Liver (tissue), 9 donors: ENCODE results near the gene AMMECR1. TPM values are rescaled to one million over a fixed set of nuclear protein-coding genes. Genes with fewer than 3 reads are reported as not detected.

Source experiments
- DNase-seq: peaks from one replicate; pipeline ENCODE4 v3.0.0-alpha.2; 2017; ENCODE audit warnings: low spot score
- H3K27ac ChIP-seq, 2 donors: one replicate each; pipeline ENCODE4 v1.7.0; 2013; ENCODE audit warnings: inconsistent platforms in 2 of 2, low read length in 2 of 2, control low read depth in 1 of 2, low read depth in 1 of 2, mild to moderate bottlenecking in 1 of 2
- H3K27me3 ChIP-seq, 4 donors: one replicate each; pipeline versions ENCODE4 v1.6.1 to v1.7.0; 2013; ENCODE audit warnings: low read length in 3 of 4, inconsistent platforms in 1 of 4, mild to moderate bottlenecking in 1 of 4, moderate library complexity in 1 of 4; ENCODE audit not compliant: control insufficient read depth in 4 of 4, insufficient read depth in 4 of 4
- H3K36me3 ChIP-seq, 4 donors: one replicate each; pipeline versions ENCODE4 v1.6.1 to v1.7.0; 2013; ENCODE audit warnings: low read length in 3 of 4, mild to moderate bottlenecking in 3 of 4, low read depth in 1 of 4, moderate library complexity in 1 of 4; ENCODE audit not compliant: control insufficient read depth in 4 of 4, insufficient read depth in 3 of 4
- H3K4me1 ChIP-seq, 4 donors: one replicate each; pipeline versions ENCODE4 v1.6.1 to v1.7.0; 2013; ENCODE audit warnings: low read length in 3 of 4, mild to moderate bottlenecking in 3 of 4, moderate library complexity in 1 of 4; ENCODE audit not compliant: control insufficient read depth in 4 of 4, insufficient read depth in 4 of 4
- H3K4me3 ChIP-seq, 3 donors: one replicate each; pipeline versions ENCODE4 v1.6.1 to v1.7.0; 2013; ENCODE audit warnings: low read length in 3 of 3, control low read depth in 1 of 3, low read depth in 1 of 3, mild to moderate bottlenecking in 1 of 3
- H3K9ac ChIP-seq, 2 donors: one replicate each; pipeline ENCODE4 v1.7.0; 2013; ENCODE audit warnings: low read length in 2 of 2, mild to moderate bottlenecking in 2 of 2, moderate library complexity in 2 of 2, control low read depth in 1 of 2, low read depth in 1 of 2
- H3K9me3 ChIP-seq, 4 donors: one replicate each; pipeline versions ENCODE4 v1.6.1 to v1.7.0; 2013; ENCODE audit warnings: low read length in 3 of 4; ENCODE audit not compliant: control insufficient read depth in 4 of 4
- FOXA1 ChIP-seq: IDR thresholded peaks from 2 replicates; pipeline ENCODE4 v1.6.1; 2016; ENCODE audit warnings: antibody characterized with exemption
- GABPA ChIP-seq, 2 donors: IDR thresholded peaks in 1 of 2; conservative IDR thresholded peaks in 1 of 2; 2 replicates each; pipeline ENCODE4 v1.6.1; 2016; ENCODE audit warnings: antibody characterized with exemption in 2 of 2, mild to moderate bottlenecking in 1 of 2, moderate library complexity in 1 of 2
- HNF4A ChIP-seq, 2 donors: conservative IDR thresholded peaks; 2 replicates each; pipeline ENCODE4 v1.6.1; 2016; ENCODE audit warnings: antibody characterized with exemption in 2 of 2, mild to moderate bottlenecking in 2 of 2
- HNF4G ChIP-seq: IDR thresholded peaks from 2 replicates; pipeline ENCODE4 v1.6.1; 2016; ENCODE audit warnings: antibody characterized with exemption
- JUND ChIP-seq, 2 donors: IDR thresholded peaks; 2 replicates each; pipeline ENCODE4 v1.6.1; 2016; ENCODE audit warnings: antibody characterized with exemption in 2 of 2
- NR2F2 ChIP-seq: IDR thresholded peaks from 2 replicates; pipeline ENCODE4 v1.6.1; 2016; ENCODE audit warnings: antibody characterized with exemption
- RAD21 ChIP-seq, 2 donors: IDR thresholded peaks; 2 replicates each; pipeline ENCODE4 v1.6.1; 2016; ENCODE audit warnings: antibody characterized with exemption in 2 of 2, mild to moderate bottlenecking in 2 of 2
- RXRA ChIP-seq, 2 donors: IDR thresholded peaks; 2 replicates each; pipeline ENCODE4 v1.6.1; 2017 to 2018; ENCODE audit warnings: antibody characterized with exemption in 2 of 2, mild to moderate bottlenecking in 1 of 2
- SP1 ChIP-seq: IDR thresholded peaks from 2 replicates; pipeline ENCODE4 v1.6.1; 2018; ENCODE audit warnings: antibody characterized with exemption, mild to moderate bottlenecking
- TAF1 ChIP-seq: conservative IDR thresholded peaks from 2 replicates; pipeline ENCODE4 v1.6.1; 2016; ENCODE audit warnings: antibody characterized with exemption, mild to moderate bottlenecking
- YY1 ChIP-seq: IDR thresholded peaks from 2 replicates; pipeline ENCODE4 v1.6.1; 2016; ENCODE audit warnings: antibody characterized with exemption, mild to moderate bottlenecking
- WGBS: extraction: QIAGEN DNeasy Blood & Tissue Kit; methylation state at CpG from one replicate; pipeline ENCODE4 v1.1.7; 2013; 5-methylcytosine and 5-hydroxymethylcytosine counted together
- polyA plus RNA-seq, 2 donors: library from polyadenylated mRNA; stranded (reverse) in 1 of 2; unstranded in 1 of 2; fragments of 200-250 nt in 1 of 2; fragments of >200 nt in 1 of 2; fragmentation: Nextera tagmentation in 1 of 2; extraction: Ambion mirVana in 1 of 2; gene quantifications; one replicate each; pipeline versions ENCODE4 v1.2.1 to v1.2.3, GENCODE V29; 2013 to 2015
- total RNA-seq, 2 donors: library from RNA; depleted of rRNA; stranded (reverse); fragments of >200 nt; gene quantifications; one replicate each; pipeline ENCODE4 v1.2.3, GENCODE V29; 2014
- TF ChIP-seq, protein P1 (sequence below): IDR thresholded peaks from 2 replicates; pipeline ENCODE4 v1.6.1; 2016; ENCODE audit warnings: antibody characterized with exemption
- TF ChIP-seq, protein P2 (sequence below): IDR thresholded peaks from 2 replicates; pipeline ENCODE4 v1.6.1; 2016; ENCODE audit warnings: antibody characterized with exemption, mild to moderate bottlenecking
- TF ChIP-seq, protein P3 (sequence below): IDR thresholded peaks from 2 replicates; pipeline ENCODE4 v1.6.1; 2016; ENCODE audit warnings: antibody characterized with exemption
- TF ChIP-seq, protein P4 (sequence below): fragments of 150-350 bp; IDR thresholded peaks from 2 replicates; pipeline ENCODE4 v1.5.1; 2017; ENCODE audit warnings: improper control_type of control experiment, low read depth, low read length; ENCODE audit not compliant: missing input control
- TF ChIP-seq, protein P5 (sequence below): IDR thresholded peaks from 2 replicates; pipeline ENCODE4 v1.6.1; 2016; ENCODE audit warnings: antibody characterized with exemption
- donor health status: healthy.
- donor health status: healthy.
- donor health status: healthy.
- donor health status: healthy.
- donor health status: healthy.

Gene AMMECR1
- total and polyA plus RNA-seq, 4 donors, result 1.7 to 30.9 (median 3.6) TPM

DNA sequence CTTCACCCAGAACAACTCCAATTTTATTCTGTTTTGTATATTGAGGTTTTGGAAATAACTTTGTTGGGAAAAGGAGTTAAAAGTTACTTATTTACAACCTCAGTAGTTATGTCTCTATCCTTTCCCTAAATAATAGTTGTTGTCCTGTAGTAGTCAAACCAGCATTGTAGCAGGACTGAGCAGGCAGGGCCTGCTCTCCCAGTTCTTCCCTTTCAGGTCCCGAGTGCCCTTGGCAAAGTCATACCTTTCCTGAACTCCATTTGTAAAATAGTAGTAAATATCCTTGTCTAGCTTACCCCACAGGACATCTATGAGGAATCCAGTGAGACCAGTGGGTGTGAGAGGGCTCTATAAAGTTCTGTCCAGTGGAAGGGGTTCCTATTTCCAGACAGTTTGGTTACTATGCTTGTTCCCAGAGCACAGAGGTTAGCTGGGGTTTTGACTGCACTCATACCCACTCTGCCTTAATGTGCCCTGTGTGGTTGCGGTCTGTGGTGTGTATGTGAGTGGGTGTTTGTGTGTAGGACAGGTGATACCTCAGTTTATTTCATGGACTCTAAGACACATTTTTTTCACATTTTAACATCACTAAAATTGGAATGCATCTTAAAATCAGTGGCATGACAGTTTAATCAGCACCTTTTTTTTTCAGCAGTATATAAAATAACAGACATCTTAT is 136.3 kb downstream of the AMMECR1 start:
- Histone ChIP-seq H3K27ac (no peak overlapping the region), H3K4me3 (no peak overlapping the region), H3K9me3 (no peaks in the 10 kb centered on the region), H3K9ac (no peak overlapping the region), H3K27me3 (no peaks in the 10 kb centered on the region), H3K36me3 (no peaks in the 10 kb centered on the region), H3K4me1 (no peaks in the 10 kb centered on the region)
- TF ChIP-seq, protein P1, sequence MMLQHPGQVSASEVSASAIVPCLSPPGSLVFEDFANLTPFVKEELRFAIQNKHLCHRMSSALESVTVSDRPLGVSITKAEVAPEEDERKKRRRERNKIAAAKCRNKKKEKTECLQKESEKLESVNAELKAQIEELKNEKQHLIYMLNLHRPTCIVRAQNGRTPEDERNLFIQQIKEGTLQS, result no peak
- TF ChIP-seq SP1 (no peak), TAF1 (no peak), FOXA1 (no peak)
- TF ChIP-seq, protein P2, sequence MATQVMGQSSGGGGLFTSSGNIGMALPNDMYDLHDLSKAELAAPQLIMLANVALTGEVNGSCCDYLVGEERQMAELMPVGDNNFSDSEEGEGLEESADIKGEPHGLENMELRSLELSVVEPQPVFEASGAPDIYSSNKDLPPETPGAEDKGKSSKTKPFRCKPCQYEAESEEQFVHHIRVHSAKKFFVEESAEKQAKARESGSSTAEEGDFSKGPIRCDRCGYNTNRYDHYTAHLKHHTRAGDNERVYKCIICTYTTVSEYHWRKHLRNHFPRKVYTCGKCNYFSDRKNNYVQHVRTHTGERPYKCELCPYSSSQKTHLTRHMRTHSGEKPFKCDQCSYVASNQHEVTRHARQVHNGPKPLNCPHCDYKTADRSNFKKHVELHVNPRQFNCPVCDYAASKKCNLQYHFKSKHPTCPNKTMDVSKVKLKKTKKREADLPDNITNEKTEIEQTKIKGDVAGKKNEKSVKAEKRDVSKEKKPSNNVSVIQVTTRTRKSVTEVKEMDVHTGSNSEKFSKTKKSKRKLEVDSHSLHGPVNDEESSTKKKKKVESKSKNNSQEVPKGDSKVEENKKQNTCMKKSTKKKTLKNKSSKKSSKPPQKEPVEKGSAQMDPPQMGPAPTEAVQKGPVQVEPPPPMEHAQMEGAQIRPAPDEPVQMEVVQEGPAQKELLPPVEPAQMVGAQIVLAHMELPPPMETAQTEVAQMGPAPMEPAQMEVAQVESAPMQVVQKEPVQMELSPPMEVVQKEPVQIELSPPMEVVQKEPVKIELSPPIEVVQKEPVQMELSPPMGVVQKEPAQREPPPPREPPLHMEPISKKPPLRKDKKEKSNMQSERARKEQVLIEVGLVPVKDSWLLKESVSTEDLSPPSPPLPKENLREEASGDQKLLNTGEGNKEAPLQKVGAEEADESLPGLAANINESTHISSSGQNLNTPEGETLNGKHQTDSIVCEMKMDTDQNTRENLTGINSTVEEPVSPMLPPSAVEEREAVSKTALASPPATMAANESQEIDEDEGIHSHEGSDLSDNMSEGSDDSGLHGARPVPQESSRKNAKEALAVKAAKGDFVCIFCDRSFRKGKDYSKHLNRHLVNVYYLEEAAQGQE, result no peak
- no peak for DNase-seq
- WGBS, result 95% methylated on average over 2 of the region's 2 CpGs

DNA sequence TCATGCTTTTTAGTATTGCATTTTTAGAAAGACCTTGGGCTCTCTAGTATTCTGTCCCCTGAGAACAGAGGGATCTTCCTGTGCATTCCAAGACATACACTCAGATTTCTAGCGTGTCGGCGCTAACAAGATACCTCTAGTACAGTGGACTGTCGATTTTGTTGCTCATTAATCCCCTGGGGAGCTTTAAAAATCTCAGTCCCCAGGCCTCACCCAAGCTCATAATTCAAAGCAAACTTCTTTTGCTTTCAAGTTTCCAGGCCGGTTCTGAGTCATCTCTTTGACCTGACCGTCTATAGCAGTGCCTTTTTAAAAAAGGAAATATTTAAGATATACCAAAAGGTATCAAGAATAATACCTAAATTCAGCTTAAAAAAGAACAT is 137.0 kb downstream of the AMMECR1 start:
- H3K9ac ChIP-seq, result no peak overlapping the region
- no peaks in the 10 kb centered on the region for H3K9me3 ChIP-seq
- no peak overlapping the region for H3K4me3 ChIP-seq
- no peaks in the 10 kb centered on the region for H3K27me3 ChIP-seq
- TF ChIP-seq RAD21 (IDR thresholded peaks at IDR 0.05), result no peak
- no peak for TF ChIP-seq HNF4A (conservative IDR thresholded peaks at IDR 0.05)
- no peak for TF ChIP-seq GABPA (IDR thresholded peaks at IDR 0.05 in 1 of 2, conservative IDR thresholded peaks at IDR 0.05 in 1 of 2)
- TF ChIP-seq, protein P3, sequence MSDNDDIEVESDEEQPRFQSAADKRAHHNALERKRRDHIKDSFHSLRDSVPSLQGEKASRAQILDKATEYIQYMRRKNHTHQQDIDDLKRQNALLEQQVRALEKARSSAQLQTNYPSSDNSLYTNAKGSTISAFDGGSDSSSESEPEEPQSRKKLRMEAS, result no peak
- TF ChIP-seq NR2F2, result no peak
- no peak for TF ChIP-seq YY1
- TF ChIP-seq, protein P2, result no peak
- no peak for TF ChIP-seq FOXA1
- no peak for TF ChIP-seq HNF4G
- TF ChIP-seq, protein P4, sequence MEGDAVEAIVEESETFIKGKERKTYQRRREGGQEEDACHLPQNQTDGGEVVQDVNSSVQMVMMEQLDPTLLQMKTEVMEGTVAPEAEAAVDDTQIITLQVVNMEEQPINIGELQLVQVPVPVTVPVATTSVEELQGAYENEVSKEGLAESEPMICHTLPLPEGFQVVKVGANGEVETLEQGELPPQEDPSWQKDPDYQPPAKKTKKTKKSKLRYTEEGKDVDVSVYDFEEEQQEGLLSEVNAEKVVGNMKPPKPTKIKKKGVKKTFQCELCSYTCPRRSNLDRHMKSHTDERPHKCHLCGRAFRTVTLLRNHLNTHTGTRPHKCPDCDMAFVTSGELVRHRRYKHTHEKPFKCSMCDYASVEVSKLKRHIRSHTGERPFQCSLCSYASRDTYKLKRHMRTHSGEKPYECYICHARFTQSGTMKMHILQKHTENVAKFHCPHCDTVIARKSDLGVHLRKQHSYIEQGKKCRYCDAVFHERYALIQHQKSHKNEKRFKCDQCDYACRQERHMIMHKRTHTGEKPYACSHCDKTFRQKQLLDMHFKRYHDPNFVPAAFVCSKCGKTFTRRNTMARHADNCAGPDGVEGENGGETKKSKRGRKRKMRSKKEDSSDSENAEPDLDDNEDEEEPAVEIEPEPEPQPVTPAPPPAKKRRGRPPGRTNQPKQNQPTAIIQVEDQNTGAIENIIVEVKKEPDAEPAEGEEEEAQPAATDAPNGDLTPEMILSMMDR, result no peak
- no peak for TF ChIP-seq SP1
- no peak for TF ChIP-seq TAF1
- no peak for TF ChIP-seq JUND (IDR thresholded peaks at IDR 0.05)
- TF ChIP-seq, protein P5, sequence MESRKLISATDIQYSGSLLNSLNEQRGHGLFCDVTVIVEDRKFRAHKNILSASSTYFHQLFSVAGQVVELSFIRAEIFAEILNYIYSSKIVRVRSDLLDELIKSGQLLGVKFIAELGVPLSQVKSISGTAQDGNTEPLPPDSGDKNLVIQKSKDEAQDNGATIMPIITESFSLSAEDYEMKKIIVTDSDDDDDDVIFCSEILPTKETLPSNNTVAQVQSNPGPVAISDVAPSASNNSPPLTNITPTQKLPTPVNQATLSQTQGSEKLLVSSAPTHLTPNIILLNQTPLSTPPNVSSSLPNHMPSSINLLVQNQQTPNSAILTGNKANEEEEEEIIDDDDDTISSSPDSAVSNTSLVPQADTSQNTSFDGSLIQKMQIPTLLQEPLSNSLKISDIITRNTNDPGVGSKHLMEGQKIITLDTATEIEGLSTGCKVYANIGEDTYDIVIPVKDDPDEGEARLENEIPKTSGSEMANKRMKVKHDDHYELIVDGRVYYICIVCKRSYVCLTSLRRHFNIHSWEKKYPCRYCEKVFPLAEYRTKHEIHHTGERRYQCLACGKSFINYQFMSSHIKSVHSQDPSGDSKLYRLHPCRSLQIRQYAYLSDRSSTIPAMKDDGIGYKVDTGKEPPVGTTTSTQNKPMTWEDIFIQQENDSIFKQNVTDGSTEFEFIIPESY, result no peak
- no peak for TF ChIP-seq RXRA (IDR thresholded peaks at IDR 0.05)
- TF ChIP-seq, protein P1, result no peak
- no peaks in the 10 kb centered on the region for H3K4me1 ChIP-seq
- 90% methylated on average over 6 of the region's 6 CpGs for WGBS
- no peak overlapping the region for H3K27ac ChIP-seq
- DNase-seq, result no peak
- no peaks in the 10 kb centered on the region for H3K36me3 ChIP-seq
